DMS 273 (cell line): Measurements from ENCODE around the gene CALML3.

ENCODE experiments used
- DNase-seq: peaks from one replicate; lab custom pipeline; 2025; ENCODE audit not compliant: unreplicated experiment; lab: John Stamatoyannopoulos, UW

CALML3 gene

GRCh38 chr10:5490698-5491464 is 33.9 kb upstream of the CALML3 start:
- DNase-seq = no peak

- no peak for DNase-seq
Observed at GRCh38 chr10:5491477-5491876, 33.3 kb upstream of the CALML3 start.

- no peak for DNase-seq
Observed at GRCh38 chr10:5492322-5492855, 32.4 kb upstream of the CALML3 start.

- DNase-seq = no peak
Observed at GRCh38 chr10:5492929-5493576, 31.7 kb upstream of the CALML3 start.

- no peak for DNase-seq
Observed at GRCh38 chr10:5493691-5494090, 31.1 kb upstream of the CALML3 start.

- DNase-seq = no peak
Observed at GRCh38 chr10:5494611-5495010, 30.1 kb upstream of the CALML3 start.

- DNase-seq = no peak
Observed at GRCh38 chr10:5496261-5497250, 28.2 kb upstream of the CALML3 start.

GRCh38 chr10:5497289-5497688 is 27.5 kb upstream of the CALML3 start:
- no peak for DNase-seq

- DNase-seq = no peak
Observed at GRCh38 chr10:5497948-5498730, 26.6 kb upstream of the CALML3 start.

- DNase-seq = no peak
Observed at GRCh38 chr10:5498791-5499492, 25.8 kb upstream of the CALML3 start.

- DNase-seq = no peak
Observed at GRCh38 chr10:5499493-5500140, 25.1 kb upstream of the CALML3 start, which contains the start of gene CALML5. TSS of gene CALML5 (minus strand) at chr10:5499570. CDS start at chr10:5499438, 132 bp downstream.

GRCh38 chr10:5500162-5500670 is 24.5 kb upstream of the CALML3 start:
- DNase-seq = no peak

GRCh38 chr10:5500910-5501309 is 23.9 kb upstream of the CALML3 start:
- no peak for DNase-seq

- DNase-seq = no peak
Observed at GRCh38 chr10:5502061-5502521, 22.7 kb upstream of the CALML3 start.

- DNase-seq = no peak
Observed at GRCh38 chr10:5502571-5503476, 21.9 kb upstream of the CALML3 start.

- no peak for DNase-seq
Observed at GRCh38 chr10:5503477-5503835, 21.3 kb upstream of the CALML3 start.

- no peak for DNase-seq
Observed at GRCh38 chr10:5504146-5505072, 20.4 kb upstream of the CALML3 start.
